HepG2 (cell line): ENCODE data around the gene CD58. TPM values are rescaled to one million over a fixed set of nuclear protein-coding genes. Genes with fewer than 3 reads are reported as not detected.

ENCODE experiments used
- CENPT ChIP-seq: sonication (generic); formaldehyde crosslinking; IDR thresholded peaks from 2 replicates; pipeline ENCODE4 v1.8.0; 2022; ENCODE audit warnings: low read depth, mild to moderate bottlenecking, moderate library complexity, missing genetic modification reagents
- GPBP1L1 ChIP-seq: sonication (generic); formaldehyde crosslinking; IDR thresholded peaks from 2 replicates; pipeline ENCODE4 v1.5.0; 2020; ENCODE audit warnings: mild to moderate bottlenecking, missing genetic modification reagents
- HOXA3 ChIP-seq: sonication (generic); formaldehyde crosslinking; IDR thresholded peaks from 2 replicates; pipeline ENCODE4 v1.5.0; 2020; ENCODE audit warnings: missing genetic modification reagents
- JUND ChIP-seq: sonication (generic); formaldehyde crosslinking; IDR thresholded peaks from 2 replicates; pipeline ENCODE4 v1.8.0; 2022; ENCODE audit warnings: mild to moderate bottlenecking, missing genetic modification reagents
- NFE2L1 ChIP-seq: sonication (generic); formaldehyde crosslinking; IDR thresholded peaks from 2 replicates; pipeline ENCODE4 v1.4.0; 2020; ENCODE audit warnings: missing genetic modification reagents, mild to moderate bottlenecking, borderline replicate concordance
- PLRG1 ChIP-seq: fragments of 450-650 bp; conservative IDR thresholded peaks from 2 replicates; pipeline ENCODE4 v1.6.1; 2016
- SRY ChIP-seq: sonication (generic); formaldehyde crosslinking; IDR thresholded peaks from 2 replicates; pipeline ENCODE4 v1.8.0; 2022; ENCODE audit warnings: mild to moderate bottlenecking, missing genetic modification reagents
- ZMYM2 ChIP-seq: sonication (generic); formaldehyde crosslinking; IDR thresholded peaks from 2 replicates; pipeline ENCODE4 v1.8.0; 2022; ENCODE audit warnings: mild to moderate bottlenecking, missing genetic modification reagents
- ZNF407 ChIP-seq: sonication (generic); formaldehyde crosslinking; IDR thresholded peaks from one replicate; pipeline ENCODE4 v1.5.1; 2020; ENCODE audit warnings: mild to moderate bottlenecking, missing genetic modification reagents; ENCODE audit errors: not compliant biosample characterization
- ZNF597 ChIP-seq: sonication (generic); formaldehyde crosslinking; IDR thresholded peaks from 2 replicates; pipeline ENCODE4 v1.5.0; 2020; ENCODE audit warnings: missing genetic modification reagents
- polyA plus RNA-seq, 8 experiments: library from polyadenylated mRNA; depleted of rRNA in 3 of 8; stranded (reverse) in 7 of 8; unstranded in 1 of 8; fragments of >200 nt; fragmentation: Illumina TruSeq in 4 of 8; extraction: Trizol in 4 of 8; gene quantifications; 2 replicates each; pipeline versions ENCODE4 v1.2.1 to v1.2.3, GENCODE V29; 2011 to 2016; ENCODE audit warnings: low read depth in 4 of 8, missing spikeins in 1 of 8, mixed read lengths in 1 of 8; ENCODE audit not compliant: insufficient read depth in 1 of 8
- total RNA-seq, 5 experiments: library from RNA; depleted of rRNA; stranded (reverse); fragments of >200 nt; fragmentation: Illumina TruSeq; extraction: Trizol; gene quantifications; 2 replicates each; pipeline ENCODE4 v1.2.3, GENCODE V29; 2016; ENCODE audit warnings: low read depth in 1 of 5
- TF ChIP-seq, protein P1 (sequence below): sonication (generic); formaldehyde crosslinking; IDR thresholded peaks from 2 replicates; pipeline ENCODE4 v1.5.1; 2020; ENCODE audit warnings: missing genetic modification reagents, mild to moderate bottlenecking, borderline replicate concordance

CD58 gene
- total and polyA plus RNA-seq, 2 of the 13 experiments (the other 11 are each of a cell fraction or from before 2014, with no cell fraction given): 9.4 to 13.5 TPM

DNA sequence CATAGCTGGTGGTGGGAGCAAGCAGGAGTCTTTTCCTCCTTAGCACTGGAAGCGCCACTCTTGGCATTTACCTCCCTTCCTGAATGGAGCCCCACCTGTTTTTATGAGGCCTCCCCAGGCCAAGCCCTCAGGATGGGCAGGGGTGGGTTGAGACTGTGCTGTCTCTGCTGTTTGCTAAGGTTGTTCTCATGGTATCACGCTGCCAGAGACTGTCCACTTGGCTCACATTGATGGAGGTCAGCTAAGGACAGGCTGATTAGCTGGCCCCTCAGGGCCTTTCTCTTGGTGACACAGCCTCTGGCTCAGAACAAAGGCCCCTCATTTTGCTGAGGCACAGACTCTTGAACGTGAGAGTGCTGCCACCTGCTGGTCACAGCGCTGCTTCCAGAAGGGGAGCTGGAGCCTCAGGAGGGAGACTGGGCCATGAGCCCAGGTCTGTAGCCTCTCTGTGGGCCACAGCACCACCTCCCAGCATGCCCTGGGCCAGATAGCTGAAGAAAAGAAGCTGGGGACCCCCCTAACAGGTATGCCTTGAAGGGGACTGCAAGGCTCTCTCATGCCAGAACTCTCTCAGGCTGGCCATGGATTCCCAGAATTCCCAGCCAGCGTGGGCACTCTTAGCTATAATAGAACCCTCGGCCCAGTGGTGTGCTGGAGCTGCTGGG is 85.6 kb downstream of the CD58 start (continued):
- TF ChIP-seq ZNF407 (CRISPR knock-in tag) (no peak), ZNF597 (CRISPR knock-in tag) (no peak), HOXA3 (CRISPR knock-in tag) (peak; percentile 69; the same call in 1 of the 2 replicates), PLRG1 (no peak), CENPT (no peak), ZMYM2 (CRISPR knock-in tag) (no peak), GPBP1L1 (CRISPR knock-in tag) (no peak), JUND (CRISPR knock-in tag) (no peak), NFE2L1 (no peak), SRY (CRISPR knock-in tag) (no peak)
- TF ChIP-seq, protein P1, sequence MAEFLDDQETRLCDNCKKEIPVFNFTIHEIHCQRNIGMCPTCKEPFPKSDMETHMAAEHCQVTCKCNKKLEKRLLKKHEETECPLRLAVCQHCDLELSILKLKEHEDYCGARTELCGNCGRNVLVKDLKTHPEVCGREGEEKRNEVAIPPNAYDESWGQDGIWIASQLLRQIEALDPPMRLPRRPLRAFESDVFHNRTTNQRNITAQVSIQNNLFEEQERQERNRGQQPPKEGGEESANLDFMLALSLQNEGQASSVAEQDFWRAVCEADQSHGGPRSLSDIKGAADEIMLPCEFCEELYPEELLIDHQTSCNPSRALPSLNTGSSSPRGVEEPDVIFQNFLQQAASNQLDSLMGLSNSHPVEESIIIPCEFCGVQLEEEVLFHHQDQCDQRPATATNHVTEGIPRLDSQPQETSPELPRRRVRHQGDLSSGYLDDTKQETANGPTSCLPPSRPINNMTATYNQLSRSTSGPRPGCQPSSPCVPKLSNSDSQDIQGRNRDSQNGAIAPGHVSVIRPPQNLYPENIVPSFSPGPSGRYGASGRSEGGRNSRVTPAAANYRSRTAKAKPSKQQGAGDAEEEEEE (CRISPR knock-in tag): no peak
